GM18873 (cell line): Measurements from ENCODE around the gene SLC2A11.
"Not testable (repeated sequence)": the region's sequence is repeated elsewhere in the genome, so short reads cannot be mapped to it uniquely, and the experiment has no call there.

Experiments
- ATAC-seq: cut with Tn5 transposase; IDR thresholded peaks from one replicate; pipeline ENCODE4 v1.9.1; 2021; ENCODE audit warnings: mild to moderate bottlenecking, moderate library complexity, moderate number of reproducible peaks; ENCODE audit not compliant: unreplicated experiment, low FRiP score

SLC2A11 gene

GRCh38 chr22:23904573-23905254 is 47.0 kb downstream of the SLC2A11 start:
- ATAC-seq, result no peak

DNA sequence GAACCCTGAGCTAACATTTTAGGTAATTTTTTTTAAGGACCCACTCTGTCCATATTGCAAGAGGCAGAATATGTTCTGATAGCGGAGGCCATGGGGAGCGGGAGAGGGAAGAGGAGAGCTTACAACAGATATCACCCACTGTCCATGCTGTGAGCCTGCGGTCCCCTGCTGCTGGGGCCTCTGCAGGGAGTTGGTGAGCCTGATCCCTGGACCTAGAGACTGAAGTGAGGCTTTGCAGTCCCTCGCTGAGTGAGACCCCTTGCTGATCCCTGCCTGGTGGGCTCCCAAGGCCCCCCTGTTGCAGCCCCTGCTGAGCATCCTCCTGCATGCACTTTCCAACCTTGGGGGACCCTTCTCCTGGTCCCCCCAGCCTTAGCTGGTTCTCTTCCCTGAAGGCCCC is 49.0 kb downstream of the SLC2A11 start:
- no peak for ATAC-seq

DNA sequence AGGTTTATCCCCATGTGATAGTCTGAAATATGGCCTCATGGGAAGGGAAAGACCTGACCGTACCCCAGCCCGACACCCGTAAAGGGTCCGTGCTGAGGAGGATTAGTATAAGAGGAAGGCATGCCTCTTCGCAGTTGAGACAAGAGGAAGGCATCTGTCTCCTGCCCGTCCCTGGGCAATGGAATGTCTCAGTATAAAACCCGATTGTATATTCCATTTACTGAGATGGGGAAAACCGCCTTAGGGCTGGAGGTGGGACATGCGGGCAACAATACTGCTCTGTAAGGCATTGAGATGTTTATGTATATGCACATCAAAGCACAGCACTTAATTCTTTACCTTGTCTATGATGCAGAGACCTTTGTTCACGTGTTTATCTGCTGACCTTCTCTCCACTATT is 49.7 kb downstream of the SLC2A11 start:
- not testable (repeated sequence) for ATAC-seq

- ATAC-seq, result no peak
Observed at GRCh38 chr22:23908587-23909205, 51.0 kb downstream of the SLC2A11 start.

DNA sequence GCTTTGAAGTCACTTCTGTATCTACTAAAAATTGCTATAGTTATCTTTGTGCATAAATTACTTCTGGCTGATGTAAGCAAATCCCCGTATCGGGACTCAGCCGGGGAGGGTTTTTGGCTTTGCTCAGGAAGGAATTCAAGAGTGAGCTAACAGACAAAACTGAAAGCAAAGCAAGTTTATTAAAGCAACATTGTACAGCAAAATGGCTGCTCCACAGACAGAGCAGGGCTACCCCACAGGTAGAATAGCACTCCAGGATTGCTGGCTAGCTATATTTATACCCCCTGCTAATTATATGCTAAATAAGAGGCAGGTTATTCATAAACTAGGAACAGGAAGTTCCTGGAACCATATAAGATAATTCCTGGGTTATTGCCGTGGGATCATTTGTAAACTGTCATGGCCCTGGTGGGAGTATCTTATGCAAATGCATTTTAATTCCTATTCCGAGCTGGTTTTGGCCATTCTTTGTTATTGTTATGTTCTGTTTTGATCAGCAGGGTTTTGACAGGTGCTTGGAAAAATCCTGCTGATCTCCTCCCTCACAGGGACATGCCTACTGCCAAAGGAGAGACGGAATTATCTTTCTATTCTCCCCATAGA is 51.7 kb downstream of the SLC2A11 start:
- ATAC-seq, result no peak

GRCh38 chr22:23910496-23911190 is 53.0 kb downstream of the SLC2A11 start:
- no peak for ATAC-seq

GRCh38 chr22:23911318-23911980 is 53.8 kb downstream of the SLC2A11 start:
- no peak for ATAC-seq

DNA sequence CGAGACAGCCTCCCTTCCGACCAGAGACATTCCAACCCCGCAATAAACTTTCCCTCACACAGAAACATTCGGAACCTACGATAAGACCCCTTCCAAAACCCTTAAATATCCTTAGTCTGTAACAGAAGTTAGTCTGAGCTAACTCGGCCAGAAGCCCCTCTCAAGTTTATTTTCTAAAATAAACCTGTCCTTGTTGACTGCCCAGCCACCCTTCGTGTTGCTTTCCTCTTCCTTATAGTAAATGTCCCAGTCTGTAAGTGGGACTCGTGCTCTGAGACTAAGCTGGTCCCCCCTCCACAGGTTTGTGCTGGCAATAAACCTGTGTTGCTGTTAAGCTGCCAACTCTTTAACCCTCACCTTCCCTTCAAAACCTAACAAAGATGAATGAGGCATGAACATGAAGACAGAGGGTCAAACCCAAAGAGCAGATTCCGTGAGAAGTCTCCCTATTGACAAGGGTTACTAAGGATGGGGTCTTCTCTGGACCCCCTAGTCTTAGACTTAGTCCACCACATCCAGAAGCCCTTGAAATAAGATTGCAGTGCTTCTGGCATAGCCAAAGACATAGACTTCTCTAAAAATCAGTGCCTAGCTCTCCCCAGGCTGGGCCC is 54.7 kb downstream of the SLC2A11 start:
- ATAC-seq, result no peak

DNA sequence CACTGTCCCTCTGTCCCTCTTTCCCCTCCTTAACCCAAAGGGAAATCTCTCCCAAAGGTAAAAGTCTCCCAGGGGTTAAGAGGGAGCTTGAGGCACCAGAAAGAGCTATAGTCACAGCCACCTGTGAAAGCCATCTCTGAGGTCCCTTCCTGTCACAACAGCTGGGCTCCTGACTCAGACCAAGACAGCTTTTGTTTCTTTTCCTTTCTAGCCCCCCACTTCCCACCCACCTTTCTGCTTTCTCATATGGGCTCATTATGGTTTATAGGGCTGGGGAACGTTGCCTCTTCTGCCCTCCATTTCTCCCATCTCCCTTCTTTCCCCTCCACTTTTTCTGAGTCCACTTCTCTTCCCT is 55.6 kb downstream of the SLC2A11 start:
- peak; percentile 10 for ATAC-seq

DNA sequence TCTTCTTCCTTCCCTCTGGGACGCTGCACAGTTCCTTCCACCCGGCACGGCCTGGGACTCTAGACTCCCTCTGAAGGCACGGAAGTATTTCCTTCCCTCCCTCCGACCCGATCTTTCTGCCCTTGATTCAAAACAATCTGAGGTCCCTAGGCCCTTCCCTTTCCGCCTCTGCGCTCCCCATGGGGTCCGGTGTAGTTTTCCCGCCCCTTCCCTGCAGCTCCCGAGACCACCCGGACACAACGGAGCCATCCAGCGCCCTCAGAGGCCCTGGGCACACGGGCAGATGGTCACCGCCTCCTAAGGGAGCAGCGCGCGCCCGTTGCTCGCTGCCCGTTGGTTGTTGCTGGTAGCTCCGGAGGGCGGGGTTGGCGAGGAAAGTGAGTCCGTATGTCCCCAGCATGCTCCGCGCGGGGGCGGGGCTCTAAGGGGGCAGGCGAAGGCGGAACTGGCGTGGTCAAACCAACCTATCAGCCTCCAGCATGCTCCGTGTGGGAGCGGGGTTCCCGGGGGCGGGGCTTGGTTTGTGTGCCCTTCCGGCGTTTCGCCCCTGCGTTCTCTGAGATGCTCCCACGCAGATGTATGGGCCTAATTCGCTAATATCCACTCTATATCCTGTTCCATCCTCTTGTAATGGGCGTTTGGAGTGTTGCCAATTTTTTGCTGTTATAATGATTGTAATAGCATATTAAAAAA is 56.1 kb downstream of the SLC2A11 start:
- ATAC-seq, result peak; percentile 92

- ATAC-seq, result no peak
Observed at GRCh38 chr22:23915290-23915689, 57.6 kb downstream of the SLC2A11 start.

GRCh38 chr22:23920267-23920611 is 62.6 kb downstream of the SLC2A11 start:
- ATAC-seq, result not testable (repeated sequence)

DNA sequence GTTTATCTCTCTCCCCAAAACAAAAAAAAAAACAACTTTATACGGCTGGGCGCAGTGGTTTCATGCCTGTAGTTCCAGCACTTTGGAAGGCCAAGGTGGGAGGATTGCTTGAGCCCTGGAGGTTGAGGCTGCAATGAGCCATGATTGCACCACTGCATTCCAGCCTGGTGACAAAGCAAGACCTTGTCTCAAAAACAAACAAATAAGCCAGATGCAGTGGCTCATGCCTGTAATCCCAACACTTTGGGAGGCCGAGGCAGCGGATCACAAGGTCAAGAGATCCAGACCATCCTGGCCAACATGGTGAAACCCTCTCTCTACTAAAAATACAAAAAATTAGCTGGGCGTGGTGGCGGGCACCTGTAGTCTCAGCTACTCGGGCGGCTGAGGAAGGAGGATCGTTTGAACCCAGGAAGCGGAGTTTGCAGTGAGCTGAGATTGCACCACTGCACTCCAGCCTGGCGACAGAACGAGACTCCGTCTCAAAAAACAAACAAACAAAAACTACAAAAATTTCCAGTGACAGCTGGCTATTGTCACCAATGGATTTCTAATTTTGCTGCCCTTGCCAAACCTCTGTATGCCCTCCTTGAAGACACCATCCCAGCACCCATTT is 64.0 kb downstream of the SLC2A11 start:
- not testable (repeated sequence) for ATAC-seq

- ATAC-seq, result no peak
Observed at GRCh38 chr22:23922921-23923320, 65.2 kb downstream of the SLC2A11 start.

- ATAC-seq, result no peak
Observed at GRCh38 chr22:23925020-23925606, 67.4 kb downstream of the SLC2A11 start.

- ATAC-seq, result no peak
Observed at GRCh38 chr22:23926561-23926960, 68.9 kb downstream of the SLC2A11 start.
